Trophoblast cell (in vitro differentiated cells and primary cell): ENCODE data around the gene ZCCHC17.

Experiments
- DNase-seq, 2 donors: peaks; one replicate each; pipeline ENCODE4 v3.0.0-alpha.2; 2016
- H2AFZ ChIP-seq: 2 replicates; pipeline ENCODE4 v1.6.1; 2013; ENCODE audit warnings: low read length, moderate library complexity, mild to moderate bottlenecking; ENCODE audit not compliant: insufficient read depth, poor library complexity
- H2AK5ac ChIP-seq: 2 replicates; pipeline ENCODE4 v1.6.1; 2013; ENCODE audit warnings: mild to moderate bottlenecking, low read length
- H2BK120ac ChIP-seq: 2 replicates; pipeline ENCODE4 v1.6.1; 2013; ENCODE audit warnings: low read length, mild to moderate bottlenecking, moderate library complexity; ENCODE audit not compliant: insufficient read depth, poor library complexity
- H2BK12ac ChIP-seq: 2 replicates; pipeline ENCODE4 v1.6.1; 2013; ENCODE audit warnings: mild to moderate bottlenecking, low read length, moderate library complexity
- H2BK5ac ChIP-seq: 2 replicates; pipeline ENCODE4 v1.6.1; 2013; ENCODE audit warnings: low read length, low read depth, moderate library complexity, mild to moderate bottlenecking; ENCODE audit not compliant: poor library complexity
- H3K14ac ChIP-seq: 2 replicates; pipeline ENCODE4 v1.6.1; 2013; ENCODE audit warnings: mild to moderate bottlenecking, low read length
- H3K18ac ChIP-seq: 2 replicates; pipeline ENCODE4 v1.6.1; 2013; ENCODE audit warnings: mild to moderate bottlenecking, low read length
- H3K23ac ChIP-seq: 2 replicates; pipeline ENCODE4 v1.6.1; 2013; ENCODE audit warnings: low read length
- H3K27ac ChIP-seq: 2 replicates; pipeline ENCODE4 v1.5.1; 2013; ENCODE audit warnings: low read depth, mild to moderate bottlenecking, inconsistent platforms, low read length, moderate library complexity
- H3K27me3 ChIP-seq: 2 replicates; pipeline ENCODE4 v1.6.1; 2013; ENCODE audit warnings: inconsistent platforms, mild to moderate bottlenecking, low read length, moderate library complexity; ENCODE audit not compliant: insufficient read depth
- H3K36me3 ChIP-seq, 2 experiments: 1 replicate in 1 of 2; 2 replicates in 1 of 2; pipeline ENCODE4 v1.6.1; 2013; ENCODE audit warnings: low read length in 2 of 2, mild to moderate bottlenecking in 2 of 2, moderate library complexity in 1 of 2; ENCODE audit not compliant: insufficient read depth in 2 of 2, control insufficient read depth in 1 of 2
- H3K4ac ChIP-seq: 2 replicates; pipeline ENCODE4 v1.6.1; 2013; ENCODE audit warnings: low read depth, mild to moderate bottlenecking, low read length, moderate library complexity
- H3K4me1 ChIP-seq, 2 experiments: 1 replicate in 1 of 2; 2 replicates in 1 of 2; pipeline ENCODE4 v1.6.1; 2013; ENCODE audit warnings: low read length in 2 of 2, mild to moderate bottlenecking in 2 of 2, moderate library complexity in 1 of 2; ENCODE audit not compliant: insufficient read depth in 2 of 2, control insufficient read depth in 1 of 2
- H3K4me2 ChIP-seq: 2 replicates; pipeline ENCODE4 v1.6.1; 2013; ENCODE audit warnings: inconsistent platforms, mild to moderate bottlenecking, low read length, moderate library complexity
- H3K4me3 ChIP-seq: 2 replicates; pipeline ENCODE4 v1.5.1; 2013; ENCODE audit warnings: mild to moderate bottlenecking, low read depth, low read length, inconsistent platforms
- H3K79me1 ChIP-seq: one replicate; pipeline ENCODE4 v1.6.1; 2013; ENCODE audit warnings: low read length
- H3K79me2 ChIP-seq: 2 replicates; pipeline ENCODE4 v1.6.1; 2013; ENCODE audit warnings: low read length, mild to moderate bottlenecking; ENCODE audit not compliant: control insufficient read depth, insufficient read depth, poor library complexity
- H3K9ac ChIP-seq: 2 replicates; pipeline ENCODE4 v1.6.1; 2013; ENCODE audit warnings: mild to moderate bottlenecking, low read length
- H3K9me3 ChIP-seq: 2 replicates; pipeline ENCODE4 v1.6.1; 2013; ENCODE audit warnings: low read depth, mild to moderate bottlenecking, control low read depth, inconsistent platforms, low read length; ENCODE audit not compliant: insufficient read depth
- H4K12ac ChIP-seq: 2 replicates; pipeline ENCODE4 v1.6.1; 2013; ENCODE audit warnings: low read depth, mild to moderate bottlenecking, low read length, moderate library complexity
- H4K8ac ChIP-seq: 2 replicates; pipeline ENCODE4 v1.6.1; 2013; ENCODE audit warnings: low read depth, mild to moderate bottlenecking, low read length, moderate library complexity
- H4K91ac ChIP-seq: one replicate; pipeline ENCODE4 v1.6.1; 2013; ENCODE audit warnings: low read depth, mild to moderate bottlenecking, low read length, moderate library complexity
- WGBS: extraction: QIAGEN DNeasy Blood & Tissue Kit; methylation state at CpG from one replicate; pipeline ENCODE4 v1.1.7; 2013; ENCODE audit warnings: missing lambda C conversion rate; ENCODE audit not compliant: insufficient read length, insufficient coverage; ENCODE audit errors: extremely low coverage; 5-methylcytosine and 5-hydroxymethylcytosine counted together

ZCCHC17 gene

DNA sequence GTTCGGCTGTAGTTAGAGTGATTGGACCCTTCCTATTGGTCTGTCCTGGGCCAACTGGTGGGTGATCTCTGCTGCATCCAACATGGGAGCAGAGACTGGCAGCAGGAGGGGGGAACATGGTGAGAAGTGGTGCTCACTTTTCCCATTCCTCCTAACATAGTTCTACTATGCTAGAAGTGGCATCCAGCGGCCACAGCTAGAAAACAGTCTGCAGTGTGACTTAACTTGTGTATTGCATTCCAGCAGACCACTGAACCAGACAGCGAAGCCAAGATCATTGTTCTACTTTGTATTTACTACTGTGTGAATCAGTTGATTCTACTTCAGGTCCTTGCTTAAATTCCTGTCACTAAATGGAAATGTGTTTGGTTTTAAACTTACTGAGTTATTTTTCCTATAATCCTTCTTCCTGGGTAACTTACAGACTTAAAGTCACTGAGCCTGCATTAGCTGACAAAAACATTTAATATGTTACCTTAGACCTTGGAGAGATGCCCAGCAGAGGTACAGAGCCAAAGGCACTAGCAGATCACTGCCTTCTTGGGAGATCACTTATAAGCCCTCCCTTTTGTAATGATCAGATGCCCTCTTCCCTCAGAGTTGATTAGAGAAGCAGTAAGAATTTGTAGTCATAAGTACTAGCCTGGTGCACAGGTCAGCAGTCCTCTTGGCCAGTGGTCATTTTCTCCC is 67.9 kb downstream of the ZCCHC17 start:
- WGBS, result no CpG with 5 or more reads among the region's 3 CpGs
- H3K27me3 ChIP-seq, result no peaks in the 10 kb centered on the region
- H4K12ac ChIP-seq, result no peak overlapping the region
- H3K36me3 ChIP-seq, result peaks cover 20 to 33% of the 10 kb centered on the region in 2 experiments
- H3K79me2 ChIP-seq, result no peaks in the 10 kb centered on the region
- no peaks in the 10 kb centered on the region for H3K79me1 ChIP-seq
- no peak overlapping the region for H3K4me2 ChIP-seq
- no peak overlapping the region for H2BK12ac ChIP-seq
- H2BK120ac ChIP-seq, result no peak overlapping the region
- H3K4me3 ChIP-seq, result no peak overlapping the region
- H3K4me1 ChIP-seq, result no peaks in the 10 kb centered on the region
- no peak overlapping the region for H4K8ac ChIP-seq
- H2BK5ac ChIP-seq, result no peak overlapping the region
- no peak overlapping the region for H3K27ac ChIP-seq
- no peak overlapping the region for H2AK5ac ChIP-seq
- DNase-seq, result no peak
- H3K14ac ChIP-seq, result no peak overlapping the region
- no peak overlapping the region for H2AFZ ChIP-seq
- no peak overlapping the region for H3K23ac ChIP-seq
- H3K9me3 ChIP-seq, result no peaks in the 10 kb centered on the region
- H3K9ac ChIP-seq, result no peak overlapping the region
- no peak overlapping the region for H3K4ac ChIP-seq
- H3K18ac ChIP-seq, result no peak overlapping the region
- no peak overlapping the region for H4K91ac ChIP-seq

DNA sequence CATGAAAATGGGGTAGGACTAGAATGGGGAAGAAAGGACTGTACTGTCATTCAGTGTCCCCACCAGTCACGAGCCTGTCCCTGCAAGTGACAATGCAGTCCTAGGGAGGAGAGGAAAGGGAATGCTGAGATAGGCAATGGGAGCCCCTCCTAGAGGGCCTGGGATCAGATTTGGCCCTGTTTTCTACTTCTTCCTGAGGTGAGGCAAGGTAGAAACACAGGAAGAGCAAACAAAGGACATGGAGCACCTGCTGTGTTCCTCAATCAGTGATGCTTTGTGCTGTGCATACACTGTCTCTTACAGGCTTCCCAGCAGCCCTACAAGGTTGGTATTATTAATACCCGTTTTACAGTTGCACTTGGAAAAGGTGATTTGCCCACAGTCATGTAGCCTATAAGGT is 70.0 kb downstream of the ZCCHC17 start:
- Histone ChIP-seq H4K8ac (no peak overlapping the region), H3K4me3 (no peak overlapping the region), H3K27ac (no peak overlapping the region), H2AK5ac (no peak overlapping the region), H3K23ac (no peak overlapping the region), H3K9ac (no peak overlapping the region), H3K79me1 (no peaks in the 10 kb centered on the region), H3K79me2 (no peaks in the 10 kb centered on the region), H2AFZ (no peak overlapping the region), H3K4me1 (no peaks in the 10 kb centered on the region), H3K4me2 (no peak overlapping the region), H3K27me3 (no peaks in the 10 kb centered on the region), H4K91ac (no peak overlapping the region), H4K12ac (no peak overlapping the region), H2BK12ac (no peak overlapping the region), H3K18ac (no peak overlapping the region), H3K14ac (no peak overlapping the region), H2BK5ac (no peak overlapping the region), H2BK120ac (no peak overlapping the region), H3K9me3 (no peaks in the 10 kb centered on the region), H3K4ac (no peak overlapping the region), H3K36me3 (peaks cover 17 to 30% of the 10 kb centered on the region in 2 experiments)
- WGBS, result no CpG with 5 or more reads among the region's 2 CpGs
- DNase-seq, result no peak

DNA sequence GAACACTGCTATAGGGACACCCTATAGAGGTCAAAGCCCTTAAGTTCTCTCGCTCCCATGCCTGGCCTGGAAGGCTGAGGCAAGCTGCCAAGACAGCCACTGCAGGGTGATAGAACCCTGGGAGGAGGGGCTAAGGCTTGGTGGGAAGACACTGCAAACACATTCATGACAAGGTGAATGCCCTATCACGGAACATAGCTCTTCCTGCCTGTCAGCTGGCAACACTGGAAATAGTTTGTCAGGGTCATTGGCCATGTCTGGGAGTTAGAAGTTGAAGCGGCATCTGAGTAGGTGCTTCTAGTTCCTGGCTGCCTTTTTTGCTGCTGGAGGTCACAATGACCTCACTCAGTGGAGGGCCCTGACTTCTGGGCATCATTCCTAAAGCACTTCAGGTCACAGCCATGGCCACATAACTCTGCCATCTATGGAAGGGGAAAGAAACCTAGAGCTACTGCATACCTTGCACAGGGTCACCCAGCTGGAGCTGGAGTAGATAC is 71.8 kb downstream of the ZCCHC17 start:
- H2BK120ac ChIP-seq, result no peak overlapping the region
- no peak overlapping the region for H3K4me3 ChIP-seq
- H3K36me3 ChIP-seq, result peaks cover 17 to 30% of the 10 kb centered on the region in 2 experiments
- no peaks in the 10 kb centered on the region for H3K79me2 ChIP-seq
- no peak overlapping the region for H3K4me2 ChIP-seq
- H3K9me3 ChIP-seq, result no peaks in the 10 kb centered on the region
- H3K9ac ChIP-seq, result no peak overlapping the region
- H2BK5ac ChIP-seq, result no peak overlapping the region
- H3K27ac ChIP-seq, result no peak overlapping the region
- no peak overlapping the region for H2AFZ ChIP-seq
- no peak overlapping the region for H3K18ac ChIP-seq
- H3K79me1 ChIP-seq, result peaks cover 3% of the 10 kb centered on the region
- no peak overlapping the region for H4K8ac ChIP-seq
- no CpG with 5 or more reads among the region's 3 CpGs for WGBS
- H3K4me1 ChIP-seq, result peaks cover 9 to 11% of the 10 kb centered on the region in 2 experiments
- DNase-seq, result no peak
- H3K23ac ChIP-seq, result no peak overlapping the region
- no peak overlapping the region for H2BK12ac ChIP-seq
- no peak overlapping the region for H2AK5ac ChIP-seq
- H4K12ac ChIP-seq, result no peak overlapping the region
- H3K27me3 ChIP-seq, result no peaks in the 10 kb centered on the region
- no peak overlapping the region for H3K4ac ChIP-seq
- no peak overlapping the region for H3K14ac ChIP-seq
- H4K91ac ChIP-seq, result no peak overlapping the region

DNA sequence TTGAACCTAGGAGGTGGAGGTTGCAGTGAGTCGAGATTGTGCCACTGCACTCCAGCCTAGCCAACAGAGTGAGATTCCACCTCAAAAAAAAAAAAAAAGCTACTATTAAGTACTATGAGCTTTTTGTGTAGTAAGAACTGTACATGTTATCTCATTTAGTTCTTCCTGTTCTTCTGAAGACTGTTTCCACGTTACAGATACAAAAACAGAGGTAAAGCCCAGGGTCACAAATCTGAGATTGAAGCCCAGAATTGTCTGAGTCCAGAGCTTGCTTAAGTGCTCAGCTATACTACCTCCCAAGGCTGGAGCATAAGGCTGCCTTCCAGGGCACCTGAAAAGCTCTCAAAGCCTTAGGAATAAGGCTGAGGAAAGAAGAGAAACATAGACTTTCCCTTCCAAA is 73.2 kb downstream of the ZCCHC17 start:
- Histone ChIP-seq H4K8ac (no peak overlapping the region), H3K79me2 (no peaks in the 10 kb centered on the region), H4K91ac (no peak overlapping the region), H3K4me1 (peaks cover 9 to 12% of the 10 kb centered on the region in 2 experiments), H3K9ac (no peak overlapping the region), H3K36me3 (peaks cover 12 to 23% of the 10 kb centered on the region in 2 experiments), H4K12ac (no peak overlapping the region), H2BK5ac (no peak overlapping the region), H3K27ac (no peak overlapping the region), H2BK120ac (no peak overlapping the region), H3K23ac (no peak overlapping the region), H3K4ac (no peak overlapping the region), H2AFZ (no peak overlapping the region), H3K14ac (no peak overlapping the region), H3K79me1 (peaks cover 3% of the 10 kb centered on the region), H3K9me3 (no peaks in the 10 kb centered on the region), H3K4me3 (no peak overlapping the region), H2BK12ac (no peak overlapping the region), H3K4me2 (no peak overlapping the region), H2AK5ac (no peak overlapping the region), H3K18ac (no peak overlapping the region), H3K27me3 (no peaks in the 10 kb centered on the region)
- WGBS, result no CpG with 5 or more reads among the region's 2 CpGs
- DNase-seq, result no peak
